Measurements from ENCODE around the gene PCDHGC4. TPM values are rescaled to one million over a fixed set of nuclear protein-coding genes. Genes with fewer than 3 reads are reported as not detected.

The PCDHGC4 gene
- total RNA-seq, 1 experiment from 2014 or later: 3.6 TPM

DNA sequence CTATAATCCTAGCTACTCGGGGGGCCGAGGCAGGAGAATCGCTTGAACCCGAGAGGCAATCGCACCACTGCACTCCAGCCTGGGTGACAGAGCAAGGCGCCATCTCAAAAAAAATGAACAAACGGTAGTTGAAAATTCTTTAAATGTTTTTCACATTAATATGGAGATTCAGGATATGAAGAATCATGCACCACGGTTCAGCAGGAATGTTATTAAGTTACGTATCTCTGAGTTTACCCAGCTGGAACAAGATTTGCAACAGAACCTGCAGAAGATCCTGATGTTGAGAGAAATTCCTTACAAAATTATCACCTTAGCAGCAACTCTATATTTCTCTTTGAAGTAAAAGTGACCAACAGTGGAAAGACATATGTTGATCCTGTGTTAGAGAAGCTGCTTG is 44.5 kb upstream of the PCDHGC4 start:
- TF ChIP-seq EZH2 (IDR thresholded peaks at IDR 0.05; ENCODE audit: borderline replicate concordance, low read depth, low read length, poor library complexity, severe bottlenecking) (no peak), CTCF (conservative IDR thresholded peaks at IDR 0.05; ENCODE audit: low read depth, low read length) (no peak)
- no peaks in the 10 kb centered on the region for H3K4me1 ChIP-seq (ENCODE audit: insufficient read depth, low read length, poor library complexity, severe bottlenecking)
- no peaks in the 10 kb centered on the region for H3K27me3 ChIP-seq (replicated peaks; ENCODE audit: insufficient read depth, low read depth, low read length, poor library complexity)
- BruUV-seq (replicated peaks): no TSS peak
- H3K27ac ChIP-seq (ENCODE audit: low read depth, low read length, poor library complexity, severe bottlenecking): no peak overlapping the region
- peaks cover 13% of the 10 kb centered on the region for H3K9me3 ChIP-seq (ENCODE audit: low read depth, low read length, poor library complexity, severe bottlenecking)
- H3K36me3 ChIP-seq (ENCODE audit: insufficient read depth, low read length, poor library complexity, severe bottlenecking): no peaks in the 10 kb centered on the region
- DNase-seq (ENCODE audit: low spot score): no peak
- POLR2A ChIA-PET (ENCODE audit: low non-redundant PET): no interaction called here
- intact Hi-C loops (cut with micrococcal nuclease; ENCODE audit: unreplicated experiment): no loop called here
- CTCF ChIA-PET: no interaction called here
- no peak overlapping the region for H3K4me3 ChIP-seq (ENCODE audit: low read depth, low read length, poor library complexity, severe bottlenecking)

GRCh38 chr5:141441571-141442170 is 43.2 kb upstream of the PCDHGC4 start:
- TF ChIP-seq EZH2 (IDR thresholded peaks at IDR 0.05; ENCODE audit: borderline replicate concordance, low read depth, low read length, poor library complexity, severe bottlenecking): no peak
- TF ChIP-seq CTCF (conservative IDR thresholded peaks at IDR 0.05; ENCODE audit: low read depth, low read length): no peak
- Histone ChIP-seq H3K4me3 (ENCODE audit: low read depth, low read length, poor library complexity, severe bottlenecking) (no peak overlapping the region), H3K4me1 (ENCODE audit: insufficient read depth, low read length, poor library complexity, severe bottlenecking) (no peaks in the 10 kb centered on the region), H3K27me3 (replicated peaks; ENCODE audit: insufficient read depth, low read depth, low read length, poor library complexity) (no peaks in the 10 kb centered on the region), H3K27ac (ENCODE audit: low read depth, low read length, poor library complexity, severe bottlenecking) (no peak overlapping the region), H3K36me3 (ENCODE audit: insufficient read depth, low read length, poor library complexity, severe bottlenecking) (no peaks in the 10 kb centered on the region), H3K9me3 (ENCODE audit: low read depth, low read length, poor library complexity, severe bottlenecking) (peaks cover 8% of the 10 kb centered on the region)
- no TSS peak for BruUV-seq (replicated peaks)
- ChIA-PET CTCF (no interaction called here), POLR2A (ENCODE audit: low non-redundant PET) (no interaction called here)
- intact Hi-C loops (cut with micrococcal nuclease; ENCODE audit: unreplicated experiment): no loop called here
- no peak for DNase-seq (ENCODE audit: low spot score)

- no peak for DNase-seq (ENCODE audit: low spot score)
- H3K36me3 ChIP-seq (ENCODE audit: insufficient read depth, low read length, poor library complexity, severe bottlenecking): no peaks in the 10 kb centered on the region
- no TSS peak for BruUV-seq (replicated peaks)
- H3K27me3 ChIP-seq (replicated peaks; ENCODE audit: insufficient read depth, low read depth, low read length, poor library complexity): no peaks in the 10 kb centered on the region
- TF ChIP-seq CTCF (conservative IDR thresholded peaks at IDR 0.05; ENCODE audit: low read depth, low read length) (no peak), EZH2 (IDR thresholded peaks at IDR 0.05; ENCODE audit: borderline replicate concordance, low read depth, low read length, poor library complexity, severe bottlenecking) (no peak)
- no peaks in the 10 kb centered on the region for H3K9me3 ChIP-seq (ENCODE audit: low read depth, low read length, poor library complexity, severe bottlenecking)
- H3K4me1 ChIP-seq (ENCODE audit: insufficient read depth, low read length, poor library complexity, severe bottlenecking): no peaks in the 10 kb centered on the region
- POLR2A ChIA-PET (ENCODE audit: low non-redundant PET): no interaction called here
- CTCF ChIA-PET: no interaction called here
- intact Hi-C loops (cut with micrococcal nuclease; ENCODE audit: unreplicated experiment): no loop called here
- H3K27ac ChIP-seq (ENCODE audit: low read depth, low read length, poor library complexity, severe bottlenecking): no peak overlapping the region
- no peak overlapping the region for H3K4me3 ChIP-seq (ENCODE audit: low read depth, low read length, poor library complexity, severe bottlenecking)
Measured at GRCh38 chr5:141465351-141465750, 19.5 kb upstream of the PCDHGC4 start.

Data from A673 (cell line).